Lung (tissue), 12 donors: ENCODE results near the gene IFT57. TPM values are rescaled to one million over a fixed set of nuclear protein-coding genes. Genes with fewer than 3 reads are reported as not detected.

ENCODE experiments used
- ATAC-seq: fragments of 200-7000 bp; cut with Tn5 transposase; one replicate; pipeline ENCODE4 v1.9.1; 2020; ENCODE audit warnings: moderate number of reproducible peaks; ENCODE audit not compliant: insufficient read depth, low FRiP score
- DNase-seq, 3 donors: peaks; one replicate each; pipeline ENCODE4 v3.0.0-alpha.2; 2013 to 2017
- H3K27ac ChIP-seq, 2 donors: one replicate each; pipeline ENCODE4 v1.5.1; 2013; ENCODE audit warnings: mild to moderate bottlenecking in 2 of 2, moderate library complexity in 2 of 2, control low read depth in 1 of 2, inconsistent platforms in 1 of 2, low read depth in 1 of 2, low read length in 1 of 2
- H3K27me3 ChIP-seq, 3 donors: one replicate each; pipeline ENCODE4 v1.5.1; 2013; ENCODE audit warnings: low read length in 2 of 3; ENCODE audit not compliant: control insufficient read depth in 3 of 3, insufficient read depth in 3 of 3
- H3K36me3 ChIP-seq, 4 donors: one replicate each; pipeline ENCODE4 v1.5.1; 2013; ENCODE audit warnings: low read length in 4 of 4, mild to moderate bottlenecking in 1 of 4, moderate library complexity in 1 of 4; ENCODE audit not compliant: control insufficient read depth in 4 of 4, insufficient read depth in 4 of 4
- H3K4me1 ChIP-seq, 5 donors: one replicate each; pipeline ENCODE4 v1.5.1; 2013; ENCODE audit warnings: low read length in 5 of 5, mild to moderate bottlenecking in 2 of 5, moderate library complexity in 1 of 5; ENCODE audit not compliant: control insufficient read depth in 5 of 5, insufficient read depth in 5 of 5
- H3K4me3 ChIP-seq: one replicate; pipeline ENCODE4 v1.5.1; 2013; ENCODE audit warnings: mild to moderate bottlenecking, control low read depth, moderate library complexity
- H3K9ac ChIP-seq, 2 donors: one replicate each; pipeline ENCODE4 v1.5.1; 2013; ENCODE audit warnings: low read length in 2 of 2, control low read depth in 1 of 2; ENCODE audit not compliant: insufficient read depth in 1 of 2
- H3K9me3 ChIP-seq, 4 donors: one replicate each; pipeline ENCODE4 v1.5.1; 2013; ENCODE audit warnings: low read length in 3 of 4, mild to moderate bottlenecking in 1 of 4, moderate library complexity in 1 of 4; ENCODE audit not compliant: control insufficient read depth in 4 of 4, insufficient read depth in 3 of 4
- WGBS, 2 donors: extraction: QIAGEN DNeasy Blood & Tissue Kit; methylation state at CpG; one replicate each; pipeline ENCODE4 v1.1.7; 2013; 5-methylcytosine and 5-hydroxymethylcytosine counted together
- polyA plus RNA-seq, 2 donors: library from polyadenylated mRNA; stranded (reverse); fragments of 200-250 nt; gene quantifications; one replicate each; pipeline ENCODE4 v1.2.1, GENCODE V29; 2013
- total RNA-seq, 2 donors: library from RNA; depleted of rRNA in 1 of 2; stranded (reverse); fragments of >200 nt in 1 of 2; gene quantifications; one replicate each; pipeline ENCODE4 v1.2.1, GENCODE V29; 2014 to 2021
- TF ChIP-seq, protein P1 (sequence below): IDR thresholded peaks from 2 replicates; pipeline ENCODE4 v1.5.1; 2012; ENCODE audit warnings: mild to moderate bottlenecking; ENCODE audit errors: control extremely low read depth, extremely low read depth
- donor health status: control.
- donor health status: control.
- donor health status: Bipolar disorder and iron deficiency.
- donor health status: healthy.
- donor health status: DM: yes; HTN: yes; CAD: no.

IFT57 gene
- total and polyA plus RNA-seq, 4 donors, result 66.1 to 205 (median 129) TPM

DNA sequence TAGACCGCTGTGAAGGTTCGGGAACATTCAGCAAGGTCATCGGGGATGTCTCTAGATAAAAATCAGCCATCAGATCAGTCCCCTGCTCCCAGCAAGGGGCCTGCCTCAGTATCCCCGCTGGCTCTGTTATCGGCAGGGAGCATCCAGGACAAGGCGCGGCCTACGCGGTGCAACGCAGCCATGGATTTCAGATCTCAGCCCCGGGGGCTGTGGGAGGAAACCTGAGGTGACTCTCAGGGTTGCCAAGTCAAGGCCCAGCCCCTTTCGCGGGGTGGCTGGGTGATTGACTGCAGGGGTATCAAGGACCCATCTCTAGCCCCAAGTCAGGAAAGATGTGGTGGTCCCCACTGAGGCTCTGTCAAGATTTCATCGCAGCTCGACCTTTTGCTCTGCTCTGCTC lies 108.2 kb downstream of the IFT57 start:
- H3K9ac ChIP-seq, result no peak overlapping the region
- TF ChIP-seq, protein P1, sequence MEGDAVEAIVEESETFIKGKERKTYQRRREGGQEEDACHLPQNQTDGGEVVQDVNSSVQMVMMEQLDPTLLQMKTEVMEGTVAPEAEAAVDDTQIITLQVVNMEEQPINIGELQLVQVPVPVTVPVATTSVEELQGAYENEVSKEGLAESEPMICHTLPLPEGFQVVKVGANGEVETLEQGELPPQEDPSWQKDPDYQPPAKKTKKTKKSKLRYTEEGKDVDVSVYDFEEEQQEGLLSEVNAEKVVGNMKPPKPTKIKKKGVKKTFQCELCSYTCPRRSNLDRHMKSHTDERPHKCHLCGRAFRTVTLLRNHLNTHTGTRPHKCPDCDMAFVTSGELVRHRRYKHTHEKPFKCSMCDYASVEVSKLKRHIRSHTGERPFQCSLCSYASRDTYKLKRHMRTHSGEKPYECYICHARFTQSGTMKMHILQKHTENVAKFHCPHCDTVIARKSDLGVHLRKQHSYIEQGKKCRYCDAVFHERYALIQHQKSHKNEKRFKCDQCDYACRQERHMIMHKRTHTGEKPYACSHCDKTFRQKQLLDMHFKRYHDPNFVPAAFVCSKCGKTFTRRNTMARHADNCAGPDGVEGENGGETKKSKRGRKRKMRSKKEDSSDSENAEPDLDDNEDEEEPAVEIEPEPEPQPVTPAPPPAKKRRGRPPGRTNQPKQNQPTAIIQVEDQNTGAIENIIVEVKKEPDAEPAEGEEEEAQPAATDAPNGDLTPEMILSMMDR, result no peak
- DNase-seq, result no peak
- no peaks in the 10 kb centered on the region for H3K4me1 ChIP-seq
- H3K27me3 ChIP-seq, result no peaks in the 10 kb centered on the region
- no peak overlapping the region for H3K27ac ChIP-seq
- H3K4me3 ChIP-seq, result no peak overlapping the region
- WGBS, 2 donors, result 96% methylated on average over 15 of the region's 15 CpGs
- no peaks in the 10 kb centered on the region for H3K9me3 ChIP-seq
- no peak for ATAC-seq
- H3K36me3 ChIP-seq, result no peaks in the 10 kb centered on the region

DNA sequence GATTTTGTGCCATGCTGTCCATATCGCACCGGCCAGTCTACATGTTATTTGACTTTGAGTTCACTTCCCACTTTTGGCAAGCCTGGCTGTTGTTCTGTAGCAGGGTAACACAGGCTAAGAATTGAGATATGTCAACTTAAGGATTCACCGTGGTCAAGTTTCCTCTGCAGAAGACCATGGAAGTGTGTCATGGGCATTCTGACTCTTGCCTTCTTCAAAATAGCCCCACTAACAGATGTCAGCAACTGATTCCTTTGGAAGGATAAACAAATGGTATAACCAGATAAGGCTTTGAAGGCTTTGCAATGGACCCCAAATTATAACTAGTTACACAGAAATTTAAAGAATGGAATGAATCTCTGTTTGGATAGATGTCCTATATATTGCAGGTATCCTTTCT lies 111.3 kb downstream of the IFT57 start:
- TF ChIP-seq, protein P1, result no peak
- H3K27ac ChIP-seq, result no peak overlapping the region
- DNase-seq, result no peak
- no peak overlapping the region for H3K4me3 ChIP-seq
- H3K27me3 ChIP-seq, result no peaks in the 10 kb centered on the region
- ATAC-seq, result no peak
- no peak overlapping the region for H3K9ac ChIP-seq
- H3K36me3 ChIP-seq, result no peaks in the 10 kb centered on the region
- 71 to 89% methylated on average over 3 of the region's 3 CpGs for WGBS, 2 donors
- no peaks in the 10 kb centered on the region for H3K9me3 ChIP-seq
- peaks cover 0 to 1% (median 0%) of the 10 kb centered on the region in 5 donors for H3K4me1 ChIP-seq

Other genes with a start within 250 kb of the IFT57 start
- 100 to 1,000 TPM; 150 to 410 TPM for gene CD47, start 131.4 kb downstream of the IFT57 start, total RNA-seq
- 100 to 1,000 TPM; 115 to 116 TPM for gene CD47, start 131.4 kb downstream of the IFT57 start, polyA plus RNA-seq
- 10 to 100 TPM in 1 of 2 donors, 1 to 10 TPM in 1; 4.8 to 20.2 TPM for gene HHLA2, start 74.1 kb upstream of the IFT57 start, total RNA-seq
- gene HHLA2, start 74.1 kb upstream of the IFT57 start, polyA plus RNA-seq, result 1 to 10 TPM; 1.8 to 2.2 TPM